ENCODE data around the gene AGAP2.
"Not testable (repeated sequence)": the region's sequence is repeated elsewhere in the genome, so short reads cannot be mapped to it uniquely, and the experiment has no call there.

The AGAP2 gene

DNA sequence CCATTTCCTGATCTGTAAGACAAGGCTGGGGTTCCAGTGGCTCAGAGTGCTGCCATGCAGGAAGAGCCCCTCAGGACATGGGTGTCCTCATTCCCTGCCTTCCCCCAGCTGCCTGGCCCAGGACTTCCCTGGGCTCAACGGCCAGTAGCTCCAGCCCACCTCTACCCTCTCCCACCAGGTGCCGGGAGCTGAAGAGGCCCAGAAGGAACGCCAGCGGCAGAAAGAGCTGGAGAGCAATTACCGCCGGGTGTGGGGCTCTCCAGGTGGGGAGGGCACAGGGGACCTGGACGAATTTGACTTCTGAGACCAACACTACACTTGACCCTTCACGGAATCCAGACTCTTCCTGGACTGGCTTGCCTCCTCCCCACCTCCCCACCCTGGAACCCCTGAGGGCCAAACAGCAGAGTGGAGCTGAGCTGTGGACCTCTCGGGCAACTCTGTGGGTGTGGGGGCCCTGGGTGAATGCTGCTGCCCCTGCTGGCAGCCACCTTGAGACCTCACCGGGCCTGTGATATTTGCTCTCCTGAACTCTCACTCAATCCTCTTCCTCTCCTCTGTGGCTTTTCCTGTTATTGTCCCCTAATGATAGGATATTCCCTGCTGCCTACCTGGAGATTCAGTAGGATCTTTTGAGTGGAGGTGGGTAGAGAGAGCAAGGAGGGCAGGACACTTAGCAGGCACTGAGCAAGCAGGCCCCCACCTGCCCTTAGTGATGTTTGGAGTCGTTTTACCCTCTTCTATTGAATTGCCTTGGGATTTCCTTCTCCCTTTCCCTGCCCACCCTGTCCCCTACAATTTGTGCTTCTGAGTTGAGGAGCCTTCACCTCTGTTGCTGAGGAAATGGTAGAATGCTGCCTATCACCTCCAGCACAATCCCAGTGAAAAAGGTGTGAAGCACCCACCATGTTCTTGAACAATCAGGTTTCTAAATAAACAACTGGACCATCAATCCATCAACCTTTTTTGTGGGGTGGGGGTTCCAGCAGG lies 17.6 kb downstream of the AGAP2 start:
- no peak for DNase-seq

DNA sequence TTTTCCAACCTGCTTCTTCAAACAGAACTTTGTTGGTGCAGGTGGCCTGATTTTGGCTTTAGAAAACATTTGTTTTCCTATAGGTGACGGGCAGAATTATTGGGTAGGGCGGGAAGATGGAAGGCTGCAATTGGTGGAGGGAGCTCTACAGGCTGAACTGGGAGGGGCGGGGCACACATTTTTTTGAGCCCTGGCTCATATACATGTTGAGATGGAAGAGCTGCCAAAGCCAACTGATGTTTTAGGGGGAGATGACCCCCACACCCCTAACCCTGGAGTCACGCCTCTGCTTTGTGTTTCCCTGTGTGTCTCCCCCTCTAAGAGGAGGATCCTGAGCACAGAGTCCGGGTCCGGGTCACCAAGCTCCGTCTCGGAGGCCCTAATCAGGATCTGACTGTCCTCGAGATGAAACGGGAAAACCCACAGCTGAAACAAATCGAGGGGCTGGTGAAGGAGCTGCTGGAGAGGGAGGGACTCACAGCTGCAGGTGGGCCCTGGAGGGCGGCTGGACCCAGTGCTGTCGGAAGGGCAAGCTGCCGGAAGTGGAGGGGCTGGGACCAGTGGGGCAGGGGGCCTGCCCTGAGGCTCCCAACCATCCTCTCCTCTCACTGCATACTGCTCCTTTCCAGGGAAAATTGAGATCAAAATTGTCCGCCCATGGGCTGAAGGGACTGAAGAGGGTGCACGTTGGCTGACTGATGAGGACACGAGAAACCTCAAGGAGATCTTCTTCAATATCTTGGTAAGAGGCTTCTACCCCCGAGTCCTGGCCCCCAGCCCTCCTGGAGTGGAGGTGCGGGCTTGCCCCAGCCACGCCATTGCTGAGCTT lies 18.6 kb downstream of the AGAP2 start:
- DNase-seq: no peak

DNA sequence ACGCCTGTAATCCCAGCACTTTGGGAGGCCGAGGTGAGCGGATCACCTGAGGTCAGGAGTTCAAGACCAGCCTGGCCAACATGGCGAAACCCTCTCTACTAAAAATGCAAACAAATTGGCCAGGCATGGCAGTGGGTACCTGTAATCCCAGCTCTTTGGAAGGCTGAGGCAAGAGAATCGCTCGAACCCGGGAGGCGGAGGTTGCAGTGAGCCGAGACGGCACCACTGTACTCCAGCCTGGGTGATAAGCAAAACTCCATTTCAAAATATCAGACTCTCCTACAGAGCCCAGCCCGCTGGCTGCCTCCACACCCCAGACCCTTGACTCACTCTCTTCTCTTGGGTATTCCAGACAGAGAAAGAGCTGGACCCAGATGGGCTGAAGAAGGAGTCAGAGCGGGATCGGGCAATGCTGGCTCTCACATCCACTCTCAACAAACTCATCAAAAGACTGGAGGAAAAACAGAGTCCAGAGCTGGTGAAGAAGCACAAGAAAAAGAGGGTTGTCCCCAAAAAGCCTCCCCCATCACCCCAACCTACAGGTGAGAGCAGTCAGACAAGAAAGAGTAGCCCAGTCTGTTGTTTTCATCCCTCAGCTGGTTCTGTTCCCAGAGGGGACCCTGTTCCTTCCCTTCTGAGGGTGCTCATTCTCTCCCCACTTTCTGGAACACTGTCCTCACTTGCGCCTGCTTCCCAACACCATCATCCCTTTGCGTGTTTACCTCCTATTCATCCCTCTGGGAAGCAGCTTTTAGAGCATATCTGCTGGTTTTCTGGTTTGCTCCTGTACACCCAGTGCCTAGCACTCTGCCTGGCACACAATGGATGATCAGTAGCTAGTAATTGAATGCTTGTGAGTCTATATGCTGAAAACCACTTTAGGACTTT lies 19.7 kb downstream of the AGAP2 start:
- DNase-seq: no peak

DNA sequence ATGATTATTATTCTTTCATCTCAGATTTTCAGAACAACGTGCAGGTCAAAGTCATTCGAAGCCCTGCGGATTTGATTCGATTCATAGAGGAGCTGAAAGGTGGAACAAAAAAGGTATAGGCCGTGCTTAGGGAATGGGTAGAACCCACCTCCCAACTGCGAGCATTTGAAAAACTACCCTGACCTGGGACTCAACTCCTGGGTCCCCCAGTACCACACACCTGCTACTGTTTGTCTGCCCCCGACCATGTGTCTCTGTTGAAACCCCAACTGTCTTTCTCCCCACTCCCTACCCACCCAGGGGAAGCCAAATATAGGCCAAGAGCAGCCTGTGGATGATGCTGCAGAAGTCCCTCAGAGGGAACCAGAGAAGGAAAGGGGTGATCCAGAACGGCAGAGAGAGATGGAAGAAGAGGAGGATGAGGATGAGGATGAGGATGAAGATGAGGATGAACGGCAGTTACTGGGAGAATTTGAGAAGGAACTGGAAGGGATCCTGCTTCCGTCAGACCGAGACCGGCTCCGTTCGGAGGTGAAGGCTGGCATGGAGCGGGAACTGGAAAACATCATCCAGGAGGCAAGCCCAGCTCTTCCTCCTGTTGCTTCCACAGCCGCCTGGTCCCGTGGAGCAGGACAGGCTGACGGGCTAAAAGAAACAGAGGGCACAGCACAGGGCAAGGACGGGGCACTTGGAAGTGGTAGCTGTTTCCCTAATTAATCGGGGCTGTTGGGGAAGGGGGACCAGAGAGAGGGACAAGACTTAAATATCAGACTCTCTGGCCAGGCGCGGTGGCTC lies 20.5 kb downstream of the AGAP2 start:
- no peak for DNase-seq

DNA sequence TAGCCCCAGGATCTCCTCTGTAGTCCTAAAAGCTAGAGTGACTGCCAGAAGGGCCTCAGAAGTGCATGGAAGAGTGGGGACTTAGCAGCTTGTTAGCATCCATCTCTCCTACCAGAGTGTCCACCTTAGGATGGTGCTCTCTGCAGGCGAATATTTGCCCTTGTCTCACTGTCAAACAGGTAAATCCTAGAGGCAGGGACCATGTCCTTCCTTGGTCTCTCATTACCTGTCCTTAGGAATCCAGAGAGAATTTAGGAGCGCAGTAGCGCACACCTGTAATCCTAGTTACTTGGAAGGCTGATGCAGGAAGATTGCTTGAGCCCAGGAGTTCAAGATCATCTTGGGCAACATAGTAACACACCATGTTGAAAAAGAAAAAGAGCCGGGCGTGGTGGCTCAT lies 21.4 kb downstream of the AGAP2 start:
- DNase-seq: no peak

DNA sequence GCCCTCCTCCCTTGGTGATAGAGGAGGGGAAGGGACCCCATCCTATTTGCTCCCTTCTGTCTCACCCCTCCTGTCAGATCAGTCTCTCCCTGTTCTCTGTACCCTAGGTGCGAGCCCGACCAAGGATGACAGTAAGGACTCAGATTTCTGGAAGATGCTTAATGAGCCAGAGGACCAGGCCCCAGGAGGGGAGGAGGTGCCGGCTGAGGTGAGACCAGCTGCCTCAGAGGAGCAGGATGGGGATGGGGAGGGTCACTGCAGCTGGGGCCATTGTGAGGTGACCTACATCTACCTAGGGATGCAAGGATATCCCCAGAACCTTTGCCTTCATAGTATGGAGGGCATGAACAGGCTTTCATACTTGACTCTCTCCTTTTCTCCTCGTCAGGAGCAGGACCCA lies 22.2 kb downstream of the AGAP2 start:
- no peak for DNase-seq

DNA sequence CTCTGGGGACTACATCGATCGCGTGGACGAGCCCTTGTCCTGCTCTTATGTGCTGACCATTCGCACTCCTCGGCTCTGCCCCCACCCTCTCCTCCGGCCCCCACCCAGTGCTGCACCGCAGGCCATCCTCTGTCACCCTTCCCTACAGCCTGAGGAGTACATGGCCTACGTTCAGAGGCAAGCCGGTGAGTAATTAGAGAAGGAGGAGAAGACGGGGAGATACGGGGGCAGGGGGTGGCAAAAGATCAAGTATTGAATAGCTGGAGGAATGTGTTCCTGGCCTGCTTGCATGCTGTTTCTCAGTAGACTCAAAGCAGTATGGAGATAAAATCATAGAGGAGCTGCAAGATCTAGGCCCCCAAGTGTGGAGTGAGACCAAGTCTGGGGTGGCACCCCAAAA lies 22.8 kb downstream of the AGAP2 start:
- DNase-seq: no peak

DNA sequence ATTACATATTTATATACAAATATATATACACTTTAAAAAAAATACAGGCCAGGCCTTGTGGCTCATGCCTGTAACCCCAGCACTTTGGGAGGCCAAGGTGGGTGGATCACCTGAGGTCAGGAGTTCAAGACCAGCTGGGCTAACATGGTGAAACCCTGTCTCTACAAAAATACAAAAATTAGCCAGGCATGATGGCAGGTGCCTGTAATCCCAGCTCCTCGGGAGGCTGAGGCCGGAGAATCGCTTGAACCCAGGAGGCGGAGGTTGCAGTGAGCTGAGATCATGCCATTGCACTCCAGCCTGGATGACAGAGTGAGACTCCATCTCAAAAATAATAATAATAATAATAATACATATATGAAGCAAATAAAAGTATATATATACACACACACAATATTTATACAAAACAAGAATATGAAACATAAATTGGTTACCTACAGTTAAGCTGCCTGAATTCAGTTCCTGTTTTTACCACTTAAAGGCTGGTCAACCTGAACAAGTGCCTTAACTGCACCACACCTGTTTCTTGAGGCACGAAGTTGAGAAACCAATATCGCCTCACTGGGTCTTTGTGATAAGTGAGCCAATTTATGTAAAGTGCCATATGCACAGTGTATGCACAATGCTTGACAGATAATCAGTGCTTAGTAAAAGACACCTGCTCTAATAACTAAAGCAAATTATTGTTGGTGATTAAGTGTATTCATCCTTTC lies 23.4 kb downstream of the AGAP2 start:
- not testable (repeated sequence) for DNase-seq

DNA sequence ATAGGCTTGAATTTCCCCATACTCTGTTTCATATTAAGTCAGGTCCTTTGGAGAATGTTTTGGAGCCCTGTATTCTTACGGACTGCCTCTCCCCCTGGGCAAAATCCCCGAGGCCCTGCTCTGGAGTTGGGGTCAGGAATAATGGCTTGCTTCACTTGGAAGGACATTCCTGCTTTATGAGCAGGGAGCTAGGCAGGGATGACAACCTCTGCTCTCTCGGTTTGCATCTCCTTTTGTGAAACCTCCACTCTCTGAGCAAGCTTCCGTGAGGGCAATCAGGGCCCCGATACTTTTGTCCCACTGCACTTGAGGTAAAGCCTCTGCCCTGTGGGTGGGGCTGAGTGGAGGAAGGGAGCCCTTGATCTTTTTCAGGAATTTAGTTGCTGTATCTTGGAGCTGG lies 25.3 kb downstream of the AGAP2 start:
- no peak for DNase-seq

DNA sequence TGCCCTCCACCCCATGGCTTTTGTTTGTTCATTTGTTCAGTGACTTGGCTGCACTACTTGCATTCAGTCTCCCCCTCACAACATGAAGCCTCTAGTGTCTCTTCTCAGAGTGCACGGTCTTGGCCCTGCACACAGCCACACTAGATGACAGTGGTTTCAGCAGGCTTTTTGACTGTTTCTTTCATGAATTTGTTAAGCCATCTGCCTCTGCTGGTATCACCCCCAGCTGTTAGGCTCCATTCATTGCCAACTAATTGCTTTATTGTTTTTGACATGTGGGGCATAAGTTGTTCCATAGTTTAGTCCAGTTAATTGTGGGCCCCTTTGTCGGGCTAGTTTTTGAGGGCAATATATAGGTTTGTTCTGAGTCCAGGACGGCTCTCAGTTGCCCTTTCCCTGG lies 25.8 kb downstream of the AGAP2 start:
- no peak for DNase-seq

DNA sequence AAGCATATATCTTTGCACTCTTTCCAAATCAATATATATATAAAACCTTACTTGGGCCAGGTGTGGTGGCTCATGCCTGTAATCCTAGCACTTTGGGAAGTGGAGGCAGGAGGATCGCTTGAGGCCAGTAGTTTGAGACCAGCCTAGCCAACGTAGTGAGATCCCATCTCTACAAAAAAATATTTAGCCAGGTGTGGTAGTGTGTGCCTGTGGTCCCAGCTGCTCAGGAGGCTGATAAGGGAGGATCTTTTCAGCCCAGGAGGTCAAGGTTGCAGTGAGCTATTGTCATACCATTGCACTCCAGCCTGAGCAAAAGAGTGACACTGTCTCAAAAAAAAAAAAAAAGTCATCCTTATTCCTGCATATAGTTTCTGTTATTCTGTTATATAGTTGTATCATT lies 30.2 kb downstream of the AGAP2 start:
- DNase-seq: no peak

DNA sequence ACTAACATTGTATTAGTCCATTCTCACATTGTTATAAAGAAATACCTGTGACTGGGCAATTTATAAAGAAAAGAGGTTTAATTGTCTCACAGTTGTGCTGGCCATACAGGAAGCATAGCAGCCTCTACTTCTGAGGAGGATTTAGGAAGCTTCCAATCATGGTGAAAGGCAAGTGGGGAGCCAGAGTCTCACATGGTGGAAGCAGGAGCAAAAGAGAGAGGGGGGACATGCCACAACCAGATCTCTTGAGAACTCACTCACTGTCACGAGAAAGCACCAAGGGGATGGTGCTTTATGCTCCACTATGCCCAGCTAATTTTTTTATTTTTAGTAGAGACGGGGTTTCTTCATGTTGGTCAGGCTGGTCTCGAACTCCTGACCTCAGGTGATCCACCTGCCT lies 31.3 kb downstream of the AGAP2 start:
- DNase-seq: no peak

DNA sequence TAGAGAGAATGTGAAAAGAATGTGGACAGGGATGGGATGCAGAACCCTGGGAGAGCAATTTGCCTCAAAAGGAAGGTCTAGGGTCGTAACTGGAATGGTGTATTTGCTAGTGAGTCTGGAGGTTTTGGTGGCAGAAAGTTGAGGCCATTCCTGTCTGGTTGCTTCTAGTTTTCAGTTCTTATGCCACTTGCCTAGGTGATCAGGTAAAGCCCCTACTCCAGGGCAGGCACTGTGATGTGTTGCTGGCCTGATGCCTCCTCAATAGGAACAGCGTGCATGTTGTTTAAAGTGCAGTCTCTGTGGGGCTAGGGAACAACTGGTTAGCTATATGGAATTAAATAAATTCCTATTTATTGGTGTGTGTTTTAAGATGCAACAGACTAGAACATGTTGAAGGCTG lies 38.2 kb downstream of the AGAP2 start:
- DNase-seq: no peak

DNA sequence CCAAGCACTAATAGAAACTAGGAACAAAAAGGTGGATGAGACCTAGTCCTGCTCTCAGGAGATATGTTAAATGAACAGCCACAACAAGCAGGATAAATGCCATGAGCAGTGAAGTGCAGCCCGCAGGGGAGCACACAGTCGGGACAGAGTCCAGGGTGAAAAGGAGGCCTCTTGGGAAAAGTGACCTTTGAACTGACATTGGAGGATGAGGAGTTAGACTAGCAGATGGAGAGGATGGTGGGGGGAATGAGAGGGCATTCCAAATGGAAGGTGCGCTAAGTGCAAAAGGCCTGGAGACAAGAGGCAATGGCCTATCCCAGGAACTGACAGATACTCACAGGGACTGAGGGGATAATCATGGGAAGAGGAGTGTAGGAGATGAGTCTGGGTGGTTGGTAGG lies 40.1 kb downstream of the AGAP2 start:
- DNase-seq: no peak

DNA sequence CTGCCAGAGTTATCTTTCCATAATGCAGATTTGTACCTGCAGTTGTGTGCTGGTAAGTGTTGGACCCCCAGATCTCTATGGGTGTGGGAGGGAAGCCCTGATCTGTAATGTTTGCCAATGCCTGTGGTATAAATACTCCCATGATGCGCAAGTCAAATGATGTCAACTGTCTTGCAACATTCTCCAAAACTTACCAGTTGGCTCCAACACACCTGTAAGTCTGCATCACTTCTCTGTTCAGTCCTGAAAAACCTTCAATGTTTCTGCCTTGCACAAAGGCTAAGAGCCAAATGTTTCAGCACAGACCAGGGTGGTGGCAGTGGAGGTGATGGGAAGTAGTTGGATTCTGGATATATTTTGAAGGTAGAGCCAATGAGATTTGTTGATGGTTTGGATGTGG lies 41.5 kb downstream of the AGAP2 start:
- no peak for DNase-seq

DNA sequence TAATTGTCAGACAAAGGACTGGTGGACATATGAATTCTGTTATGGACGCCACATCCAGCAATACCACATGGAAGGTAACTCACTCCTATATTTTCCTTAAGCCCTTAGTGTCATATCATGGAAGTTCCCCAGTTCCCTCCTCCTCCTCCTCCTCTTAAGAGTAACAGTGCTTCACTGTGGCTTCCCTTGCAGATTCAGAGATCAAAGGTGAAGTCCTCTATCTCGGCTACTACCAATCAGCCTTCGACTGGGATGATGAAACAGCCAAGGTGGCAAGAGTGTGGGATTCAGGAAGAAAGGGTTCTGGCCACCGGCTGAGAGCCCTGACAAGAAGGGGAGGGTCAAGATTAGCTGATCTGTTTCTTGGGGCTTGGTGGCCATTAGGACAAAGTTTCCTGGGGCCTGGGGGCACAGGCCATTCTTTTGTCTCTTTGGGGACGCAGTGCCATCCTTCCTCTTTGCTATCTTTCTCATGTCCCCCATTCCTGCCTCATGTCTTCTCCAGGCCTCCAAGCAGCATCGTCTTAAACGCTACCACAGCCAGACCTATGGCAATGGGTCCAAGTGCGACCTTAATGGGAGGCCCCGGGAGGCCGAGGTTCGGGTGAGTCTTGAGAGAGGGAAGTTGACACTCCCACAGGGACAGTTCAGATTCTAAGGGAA lies 42.6 kb downstream of the AGAP2 start:
- DNase-seq: no peak

DNA sequence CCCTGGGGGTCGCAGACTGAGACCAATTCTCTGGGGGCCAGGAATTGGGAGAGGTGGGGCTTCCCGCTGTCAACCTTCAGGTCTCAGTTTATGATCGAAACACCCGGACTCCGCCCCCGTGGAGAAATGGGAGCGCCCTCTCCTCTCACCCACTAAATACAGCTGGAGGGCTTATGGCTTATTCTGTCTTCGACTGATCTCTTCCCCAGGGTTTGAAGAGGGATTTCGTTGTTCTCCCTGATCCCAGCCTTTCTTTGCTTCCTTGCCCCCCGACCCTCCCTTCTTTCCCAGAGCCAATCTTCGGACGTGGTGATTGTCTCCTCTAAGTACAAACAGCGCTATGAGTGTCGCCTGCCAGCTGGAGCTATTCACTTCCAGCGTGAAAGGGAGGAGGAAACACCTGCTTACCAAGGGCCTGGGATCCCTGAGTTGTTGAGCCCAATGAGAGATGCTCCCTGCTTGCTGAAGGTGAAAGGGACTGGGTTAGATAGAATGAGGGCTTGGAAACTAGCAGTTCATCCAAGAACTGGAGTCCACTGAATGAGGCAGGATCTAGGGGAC lies 44.0 kb downstream of the AGAP2 start:
- no peak for DNase-seq

DNA sequence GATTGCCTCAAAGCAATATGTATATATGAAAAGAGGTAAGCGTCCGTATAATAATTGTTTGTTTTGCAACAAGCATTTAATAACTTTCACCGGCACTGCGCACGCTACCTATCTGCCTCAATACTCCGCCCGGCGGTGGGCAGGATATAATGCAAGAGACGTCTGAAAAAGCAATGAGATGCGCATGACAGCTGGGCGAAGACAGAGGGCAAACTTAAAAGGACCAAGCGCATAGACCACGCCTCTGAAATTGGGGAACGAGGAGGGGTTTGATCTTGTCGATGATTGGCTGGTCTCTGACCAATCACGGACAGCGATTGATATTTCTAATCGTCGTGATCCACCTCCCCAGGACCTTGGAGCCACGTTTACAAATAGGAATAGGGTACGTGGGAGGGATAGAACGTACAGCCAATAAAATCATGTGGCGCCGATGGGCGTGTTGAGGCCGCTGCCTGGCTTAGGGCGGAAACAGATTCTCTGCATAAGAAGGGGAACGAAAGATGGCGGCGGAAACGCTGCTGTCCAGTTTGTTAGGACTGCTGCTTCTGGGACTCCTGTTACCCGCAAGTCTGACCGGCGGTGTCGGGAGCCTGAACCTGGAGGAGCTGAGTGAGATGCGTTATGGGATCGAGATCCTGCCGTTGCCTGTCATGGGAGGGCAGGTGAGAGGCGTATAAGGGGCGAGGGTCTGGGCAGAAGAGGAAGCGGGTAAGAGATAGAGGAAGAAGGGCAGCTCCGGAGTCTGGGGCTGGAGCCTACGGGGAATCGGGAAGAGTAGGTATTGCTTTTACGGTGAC lies 44.7 kb downstream of the AGAP2 start, which contains the start of gene OS9:
TSS of gene OS9 (plus strand) at position 474 of the 800 bp plus-strand sequence. CDS start at position 504, 30 bp downstream.
- peak; percentile 100 for DNase-seq

DNA sequence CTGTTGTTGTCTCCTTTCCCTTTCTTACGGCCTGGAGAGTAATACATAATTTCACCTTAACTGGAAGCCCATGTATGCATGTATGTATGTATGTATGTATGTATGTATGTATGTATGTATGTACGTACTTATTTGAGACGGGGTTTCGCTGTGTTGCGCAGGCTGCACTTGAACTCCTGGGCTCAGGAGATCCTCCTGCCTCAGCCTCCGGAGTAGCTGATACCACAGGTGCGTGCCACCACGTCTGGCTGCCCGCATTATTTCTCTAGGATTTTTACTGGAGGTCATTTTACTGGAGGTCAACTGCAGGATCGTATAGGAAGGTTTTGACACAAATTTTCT lies 45.3 kb downstream of the AGAP2 start:
- DNase-seq: no peak

DNA sequence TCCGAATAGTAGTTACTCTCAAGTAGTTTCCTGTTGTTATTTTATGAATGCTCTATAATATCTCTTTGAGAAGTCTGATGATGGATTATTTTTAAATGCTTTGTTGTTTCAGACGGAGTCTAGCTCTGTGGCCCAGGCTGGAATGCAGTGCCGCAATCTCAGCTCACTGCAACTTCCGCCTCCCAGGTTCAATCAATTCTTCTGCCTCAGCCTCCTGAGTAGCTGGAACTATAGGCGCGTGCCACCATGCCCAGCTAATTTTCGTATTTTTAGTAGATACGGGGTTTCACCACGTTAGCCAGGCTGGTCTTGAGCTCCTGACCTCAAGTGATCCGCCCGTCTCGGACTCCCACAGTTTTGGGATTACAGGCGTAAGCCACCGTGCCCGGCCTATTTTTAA lies 46.0 kb downstream of the AGAP2 start:
- DNase-seq: no peak

All from SHP77 treated with DMSO at 0.1 percent for 48 hours (cell line).